22Rv1 (cell line): Measurements from ENCODE around the gene SPEM1.

Experiments
- CTCF ChIP-seq: fragments of 450-650 bp; IDR thresholded peaks from 2 replicates; pipeline ENCODE4 v1.5.1; 2017; ENCODE audit warnings: mild to moderate bottlenecking
- ZFX ChIP-seq: fragments of 450-650 bp; IDR thresholded peaks from 2 replicates; pipeline ENCODE4 v1.6.1; 2017; ENCODE audit warnings: antibody characterized with exemption, borderline replicate concordance

GRCh38 chr17:7392696-7393612 is 27.2 kb upstream of the SPEM1 start:
- TF ChIP-seq CTCF = no peak
- TF ChIP-seq ZFX = no peak
